Stimulated activated CD4-positive, alpha-beta T cell treated with anti-CD3 and anti-CD28 coated beads, Interleukin-15, amount 100 ng/mL, for 24 hours (primary cell): ENCODE data around the gene OR2AG1.
"Not testable (repeated sequence)": the region's sequence is repeated elsewhere in the genome, so short reads cannot be mapped to it uniquely, and the experiment has no call there.

Experiments used
- DNase-seq: peaks from one replicate; pipeline ENCODE4 v3.0.0-alpha.2; 2020

OR2AG1 gene

GRCh38 chr11:6794639-6795038, 11.8 kb downstream of the OR2AG1 start:
- DNase-seq, result no peak

DNA sequence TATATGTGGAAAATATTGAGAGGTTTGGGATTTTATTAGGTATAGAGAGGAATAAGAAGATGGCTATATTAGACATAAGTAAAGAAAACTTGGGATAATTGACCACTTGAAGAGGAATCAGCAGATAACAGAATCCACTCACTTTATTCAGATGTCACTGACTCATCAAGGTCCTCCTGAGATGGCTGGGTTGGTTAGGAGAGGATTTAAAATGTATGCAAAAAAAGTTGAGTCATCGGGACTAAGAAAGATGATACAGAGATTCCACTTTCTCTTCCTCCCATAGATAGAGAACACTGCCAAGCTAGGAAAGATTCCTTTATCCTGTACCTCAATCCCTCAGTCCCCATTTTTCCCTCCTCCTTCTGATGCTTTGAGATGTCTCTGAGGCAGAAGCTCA, 16.6 kb downstream of the OR2AG1 start, which contains the start of gene OR6A2:
Gene OR6A2, minus strand, starts transcription at position 288 of the 400 bp plus-strand sequence. CDS start 3,981 bp downstream, outside the sequence.
- DNase-seq, result no peak

GRCh38 chr11:6801075-6801474, 18.3 kb downstream of the OR2AG1 start:
- not testable (repeated sequence) for DNase-seq

GRCh38 chr11:6812390-6813005, 29.7 kb downstream of the OR2AG1 start:
- DNase-seq, result peak; percentile 24

GRCh38 chr11:6813656-6814055, 30.8 kb downstream of the OR2AG1 start:
- DNase-seq, result no peak

- DNase-seq, result no peak
Measured at GRCh38 chr11:6817694-6818093, 34.9 kb downstream of the OR2AG1 start.

- DNase-seq, result no peak
Measured at GRCh38 chr11:6818967-6819366, 36.1 kb downstream of the OR2AG1 start.

DNA sequence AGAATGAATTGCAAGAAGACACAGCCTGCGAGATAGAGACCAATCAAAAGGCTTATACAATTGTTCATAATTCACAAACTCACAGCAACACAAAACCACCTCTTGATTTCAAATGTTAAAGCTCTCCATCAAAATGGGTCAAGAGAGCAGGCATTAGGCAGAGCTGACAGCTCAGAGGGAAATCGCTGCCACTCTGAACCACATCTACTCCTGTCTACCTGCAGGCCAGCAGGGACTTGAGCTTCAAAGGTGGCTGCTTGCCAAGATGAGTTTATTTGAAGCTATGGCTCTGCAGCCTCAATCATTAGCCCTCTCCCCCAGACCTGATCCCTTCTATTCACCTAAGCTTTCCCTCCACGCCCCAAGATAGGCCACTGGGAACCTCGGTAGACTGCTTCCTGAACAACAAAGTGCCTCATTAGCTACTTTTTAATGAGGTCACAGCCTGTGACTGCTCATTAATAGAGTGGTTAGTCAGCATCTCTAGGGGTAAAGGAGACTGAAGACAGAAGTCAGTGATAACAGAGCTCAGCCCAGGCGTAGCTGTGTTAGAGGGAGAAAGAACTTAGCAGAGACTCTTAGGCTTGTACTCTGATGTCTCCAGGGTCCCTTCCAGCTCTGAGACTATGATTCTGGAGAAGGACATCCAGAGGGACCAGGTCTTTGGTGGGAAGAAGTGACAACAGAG, 41.5 kb downstream of the OR2AG1 start:
- no peak for DNase-seq

GRCh38 chr11:6825231-6825744, 42.5 kb downstream of the OR2AG1 start:
- DNase-seq, result no peak

DNA sequence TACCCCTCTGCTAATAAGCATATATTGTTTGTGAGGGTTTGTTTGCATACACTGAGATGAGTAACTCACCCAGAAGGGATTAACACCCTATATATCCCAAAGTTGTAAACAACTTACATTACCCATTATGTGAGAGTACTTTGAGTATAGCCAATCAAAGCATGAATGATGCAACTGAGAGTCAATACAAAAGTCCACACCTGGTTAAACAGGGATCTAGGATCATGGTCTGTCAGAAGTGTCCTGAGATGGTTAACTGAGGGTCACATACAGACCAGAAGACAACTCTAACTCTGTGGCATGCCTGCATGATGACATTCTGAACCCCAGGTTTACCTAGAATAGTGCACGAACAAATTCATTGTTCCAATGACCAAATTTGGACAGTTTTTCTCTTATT, 45.3 kb downstream of the OR2AG1 start:
- DNase-seq, result no peak

DNA sequence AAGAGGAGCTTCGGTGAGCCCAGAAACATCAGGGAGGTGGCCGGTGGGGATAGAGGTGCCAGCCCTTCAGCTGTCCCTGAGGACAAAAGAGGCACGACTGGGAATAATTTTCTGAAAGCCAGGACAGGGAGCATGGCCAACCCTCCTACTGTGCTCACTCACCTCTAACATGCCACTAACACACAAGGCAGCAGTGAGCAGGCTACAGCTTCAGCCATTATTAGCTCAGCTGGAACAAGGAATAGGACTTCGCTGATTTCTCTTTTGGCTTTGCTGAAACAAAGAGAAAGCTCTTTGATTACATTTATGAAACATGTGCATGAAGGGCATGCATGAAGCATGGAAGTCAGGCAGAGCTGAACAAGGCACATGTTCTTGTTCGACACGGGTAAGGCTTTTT, 50.5 kb downstream of the OR2AG1 start:
- DNase-seq, result no peak

DNA sequence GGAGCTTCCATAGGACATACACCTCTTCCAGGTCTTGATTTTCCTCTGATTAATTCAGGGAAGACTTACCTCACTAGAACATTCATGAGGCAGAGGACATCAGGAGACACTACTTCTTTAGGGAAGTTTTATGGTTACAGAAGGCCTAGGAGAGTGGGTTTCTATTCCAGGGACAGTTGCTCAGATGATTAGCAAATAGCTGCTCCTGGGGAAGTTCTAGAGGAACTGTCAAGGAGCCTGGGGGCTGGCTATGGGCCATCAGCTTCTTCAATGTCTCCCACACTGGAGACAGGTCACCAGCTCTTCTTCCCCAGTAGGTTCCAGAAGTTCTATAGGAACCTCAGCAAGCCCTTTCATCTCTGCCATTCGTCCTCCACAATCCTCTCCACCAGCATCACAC, 51.2 kb downstream of the OR2AG1 start:
- DNase-seq, result no peak
